Esophagus muscularis mucosa (tissue), 4 donors: ENCODE results near the gene AREL1. TPM values are rescaled to one million over a fixed set of nuclear protein-coding genes. Genes with fewer than 3 reads are reported as not detected.
A peak's percentile ranks its signal among the peaks of the same experiment; 100 is the strongest.

Source experiments
- DNase-seq: peaks from one replicate; pipeline ENCODE4 v3.0.0-alpha.2; 2017; ENCODE audit errors: extremely low spot score
- H3K27ac ChIP-seq, 4 donors: fragments of 200-600 bp; sonication (generic); replicated peaks in 1 of 4; 1 replicate in 3 of 4; 2 replicates in 1 of 4; pipeline ENCODE4 v1.5.1; 2016 to 2019; ENCODE audit warnings: mild to moderate bottlenecking in 1 of 4
- H3K27me3 ChIP-seq, 4 donors: fragments of 200-600 bp; sonication (generic); one replicate each; pipeline versions ENCODE4 v1.5.1 to v1.6.0; 2016 to 2019
- H3K36me3 ChIP-seq, 4 donors: fragments of 200-600 bp; sonication (generic); one replicate each; pipeline ENCODE4 v1.5.1; 2016 to 2019
- H3K4me1 ChIP-seq, 4 donors: fragments of 200-600 bp; sonication (generic); one replicate each; pipeline ENCODE4 v1.5.1; 2016 to 2019
- H3K4me3 ChIP-seq, 4 donors: fragments of 200-600 bp; sonication (generic); 1 replicate in 2 of 4; 2 replicates in 2 of 4; pipeline ENCODE4 v1.5.1; 2016 to 2019; ENCODE audit warnings: mild to moderate bottlenecking in 4 of 4, moderate library complexity in 1 of 4
- H3K9me3 ChIP-seq, 4 donors: fragments of 200-600 bp; sonication (generic); 1 replicate in 3 of 4; 2 replicates in 1 of 4; pipeline ENCODE4 v1.5.1; 2016 to 2019
- EP300 ChIP-seq: sonication (generic); formaldehyde crosslinking; IDR thresholded peaks from one replicate; pipeline ENCODE4 v1.6.1; 2017; ENCODE audit warnings: antibody characterized with exemption
- POLR2A ChIP-seq: fragments of 450-650 bp; IDR thresholded peaks from one replicate; pipeline ENCODE4 v1.6.1; 2017; ENCODE audit warnings: antibody characterized with exemption, moderate library complexity, mild to moderate bottlenecking, low read depth
- POLR2AphosphoS5 ChIP-seq, 2 donors: sonication (generic); formaldehyde crosslinking; IDR thresholded peaks; one replicate each; pipeline ENCODE4 v1.6.1; 2017; ENCODE audit warnings: antibody characterized with exemption in 2 of 2
- WGBS: methylation state at CpG from one replicate; pipeline ENCODE4 v1.1.5; 2018; 5-methylcytosine and 5-hydroxymethylcytosine counted together
- intact Hi-C: fragments of 100-400 bp; cut with DNase I; formaldehyde crosslinking; loops from one replicate; pipeline ENCODE4 v1.15.1; 2023
- total RNA-seq, 4 donors: library from RNA; depleted of rRNA; stranded (reverse); fragments of >200 nt; gene quantifications; one replicate each; pipeline versions ENCODE4 v1.1.0 to v1.2.1, GENCODE V29; 2016
- TF ChIP-seq, protein P1 (sequence below), 3 experiments: fragments of 200-600 bp in 2 of 3; fragments of 450-650 bp in 1 of 3; sonication (generic) in 2 of 3; IDR thresholded peaks; one replicate each; pipeline ENCODE4 v1.5.1; 2017 to 2019; ENCODE audit warnings: antibody characterized with exemption in 3 of 3, mild to moderate bottlenecking in 2 of 3, moderate library complexity in 1 of 3

AREL1 gene
- total RNA-seq, 4 donors from 2014 or later, result 12.3 to 21.6 (median 16.2) TPM

DNA sequence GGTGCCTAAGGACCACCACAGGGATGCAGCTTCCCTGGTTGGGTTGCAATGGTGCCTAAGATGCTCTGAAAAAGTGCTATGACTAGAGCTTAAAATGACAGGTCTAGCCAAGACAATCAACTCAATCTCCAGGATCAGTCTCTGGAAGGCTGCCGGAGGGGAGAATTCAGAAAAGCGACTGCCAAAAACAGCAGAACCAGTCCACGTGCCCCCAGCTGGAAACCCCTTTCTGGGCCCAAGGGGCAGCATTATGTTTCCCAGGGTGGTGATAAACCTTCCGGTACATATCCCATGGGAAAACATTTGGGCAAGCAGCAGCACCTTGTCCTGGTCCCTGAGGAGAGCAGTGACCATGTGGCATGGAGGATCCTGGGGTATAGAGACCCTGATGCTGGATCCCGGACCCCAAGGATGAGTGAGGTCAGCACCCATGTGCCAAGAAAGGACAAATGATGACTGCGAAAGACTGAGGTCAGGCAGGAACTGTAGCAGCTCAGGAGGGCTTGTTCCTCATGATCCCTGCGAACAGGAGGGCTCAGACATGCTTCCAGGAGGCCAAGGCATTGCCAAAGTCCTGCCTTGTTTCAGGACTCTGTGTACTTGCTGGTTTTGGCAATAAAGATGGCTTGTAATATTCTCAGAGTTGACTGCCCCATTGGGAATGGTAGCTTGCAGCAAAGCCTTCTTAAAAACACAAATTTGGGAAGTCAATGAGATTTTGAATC lies 51.0 kb downstream of the AREL1 start:
- H3K36me3 ChIP-seq, result peaks cover 41 to 86% (median 57%) of the 10 kb centered on the region in 4 donors
- no peaks in the 10 kb centered on the region for H3K27me3 ChIP-seq
- no peak overlapping the region for H3K4me3 ChIP-seq
- H3K4me1 ChIP-seq, result peaks cover 0 to 18% (median 14%) of the 10 kb centered on the region in 4 donors
- peak overlapping the region; percentile 28 to 74 (median 48) for H3K27ac ChIP-seq
- no peak for DNase-seq
- 83% methylated on average over 7 of the region's 7 CpGs for WGBS
- intact Hi-C loops, result no loop called here
- no peaks in the 10 kb centered on the region for H3K9me3 ChIP-seq
- TF ChIP-seq, protein P1, sequence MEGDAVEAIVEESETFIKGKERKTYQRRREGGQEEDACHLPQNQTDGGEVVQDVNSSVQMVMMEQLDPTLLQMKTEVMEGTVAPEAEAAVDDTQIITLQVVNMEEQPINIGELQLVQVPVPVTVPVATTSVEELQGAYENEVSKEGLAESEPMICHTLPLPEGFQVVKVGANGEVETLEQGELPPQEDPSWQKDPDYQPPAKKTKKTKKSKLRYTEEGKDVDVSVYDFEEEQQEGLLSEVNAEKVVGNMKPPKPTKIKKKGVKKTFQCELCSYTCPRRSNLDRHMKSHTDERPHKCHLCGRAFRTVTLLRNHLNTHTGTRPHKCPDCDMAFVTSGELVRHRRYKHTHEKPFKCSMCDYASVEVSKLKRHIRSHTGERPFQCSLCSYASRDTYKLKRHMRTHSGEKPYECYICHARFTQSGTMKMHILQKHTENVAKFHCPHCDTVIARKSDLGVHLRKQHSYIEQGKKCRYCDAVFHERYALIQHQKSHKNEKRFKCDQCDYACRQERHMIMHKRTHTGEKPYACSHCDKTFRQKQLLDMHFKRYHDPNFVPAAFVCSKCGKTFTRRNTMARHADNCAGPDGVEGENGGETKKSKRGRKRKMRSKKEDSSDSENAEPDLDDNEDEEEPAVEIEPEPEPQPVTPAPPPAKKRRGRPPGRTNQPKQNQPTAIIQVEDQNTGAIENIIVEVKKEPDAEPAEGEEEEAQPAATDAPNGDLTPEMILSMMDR (IDR thresholded peaks at IDR 0.05), result no peak
- peak; percentile 22 to 49 for TF ChIP-seq POLR2AphosphoS5 (IDR thresholded peaks at IDR 0.05)

DNA sequence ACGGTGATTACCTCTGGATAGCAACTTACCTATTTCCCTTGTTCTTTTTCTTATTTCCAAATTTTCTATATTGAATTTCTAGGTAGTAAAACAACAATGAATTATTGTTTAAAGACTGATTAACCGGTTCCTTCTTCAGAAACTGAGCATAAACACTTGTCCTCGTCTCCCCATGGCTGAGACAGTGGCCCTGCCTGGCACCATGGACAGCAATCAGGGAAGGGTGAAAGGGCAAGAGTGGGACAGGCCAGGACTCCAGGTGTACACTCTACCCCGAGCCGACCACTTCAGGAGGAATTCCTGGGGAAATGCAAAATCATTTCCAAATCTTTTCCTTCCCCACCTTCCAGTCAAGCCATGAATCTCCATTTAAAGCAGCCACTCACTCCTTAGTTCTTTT lies 52.0 kb downstream of the AREL1 start:
- DNase-seq, result no peak
- 79% methylated on average over 5 of the region's 5 CpGs for WGBS
- Histone ChIP-seq H3K36me3 (peaks cover 37 to 84% (median 52%) of the 10 kb centered on the region in 4 donors), H3K4me1 (peaks cover 0 to 18% (median 15%) of the 10 kb centered on the region in 4 donors), H3K27me3 (no peaks in the 10 kb centered on the region), H3K27ac (peak overlapping the region in 2 of 4 donors; percentile 60 to 74), H3K9me3 (no peaks in the 10 kb centered on the region), H3K4me3 (no peak overlapping the region)
- TF ChIP-seq POLR2AphosphoS5 (IDR thresholded peaks at IDR 0.05), result no peak
- no peak for TF ChIP-seq EP300
- TF ChIP-seq, protein P1 (IDR thresholded peaks at IDR 0.05), result no peak
- TF ChIP-seq POLR2A, result no peak
- intact Hi-C loops, result no loop called here

DNA sequence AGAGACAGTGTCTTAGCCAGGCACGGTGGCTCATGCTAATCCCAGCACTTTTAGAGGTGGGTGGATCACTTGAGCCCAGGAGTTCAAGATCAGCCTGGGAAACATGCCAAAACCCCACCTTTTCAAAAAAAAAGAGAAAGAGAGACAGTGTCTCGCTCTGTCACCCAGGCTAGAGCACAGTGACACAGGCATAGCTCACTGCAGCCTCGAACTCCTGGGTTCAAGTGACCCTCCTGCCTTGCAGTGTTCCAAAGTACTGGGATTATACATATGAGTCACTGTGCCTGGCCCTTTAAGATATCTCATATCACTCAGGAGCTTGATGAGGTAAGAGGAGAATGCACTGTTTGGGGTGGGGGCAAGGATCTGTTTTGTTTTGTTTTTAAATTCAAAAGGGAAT lies 52.7 kb downstream of the AREL1 start:
- no peak for TF ChIP-seq EP300
- TF ChIP-seq, protein P1 (IDR thresholded peaks at IDR 0.05), result no peak
- no peak for TF ChIP-seq POLR2A
- TF ChIP-seq POLR2AphosphoS5 (IDR thresholded peaks at IDR 0.05), result no peak
- no peaks in the 10 kb centered on the region for H3K9me3 ChIP-seq
- no peak for DNase-seq
- peaks cover 30 to 85% (median 49%) of the 10 kb centered on the region in 4 donors for H3K36me3 ChIP-seq
- H3K27me3 ChIP-seq, result no peaks in the 10 kb centered on the region
- 94% methylated on average over 3 of the region's 3 CpGs for WGBS
- intact Hi-C loops, result no loop called here
- no peak overlapping the region for H3K4me3 ChIP-seq
- peaks cover 0 to 25% (median 18%) of the 10 kb centered on the region in 4 donors for H3K4me1 ChIP-seq
- H3K27ac ChIP-seq, result no peak overlapping the region

DNA sequence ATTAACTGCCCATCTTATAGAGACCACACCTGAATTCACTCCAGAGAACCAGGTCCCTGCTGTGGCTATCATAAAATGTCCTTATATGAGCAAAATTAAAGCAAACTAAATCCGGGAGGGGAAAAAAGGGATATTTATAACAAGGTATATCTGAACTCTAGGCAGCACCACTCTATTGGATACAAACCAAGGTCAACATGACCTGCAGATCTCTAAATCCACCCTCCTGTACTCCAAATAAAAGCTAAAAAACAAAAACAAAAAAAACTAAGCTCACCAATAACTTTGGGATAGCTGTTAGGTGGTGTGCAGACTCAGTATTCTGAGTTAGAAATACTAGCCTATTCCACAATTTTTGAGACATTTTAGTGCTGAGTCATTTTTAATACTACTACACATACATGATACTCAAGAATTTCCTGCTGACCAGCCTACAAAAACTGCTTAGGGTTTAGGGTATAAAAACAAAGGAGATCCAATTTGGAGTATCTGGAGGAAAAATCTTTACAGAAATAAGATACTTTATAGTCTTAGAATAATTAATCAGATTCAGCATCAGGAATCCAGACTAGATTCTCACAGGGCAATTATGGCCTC lies 54.2 kb downstream of the AREL1 start:
- Histone ChIP-seq H3K27me3 (no peaks in the 10 kb centered on the region), H3K4me3 (no peak overlapping the region), H3K9me3 (no peaks in the 10 kb centered on the region), H3K4me1 (peaks cover 0 to 25% (median 17%) of the 10 kb centered on the region in 4 donors), H3K36me3 (peaks cover 24 to 70% (median 46%) of the 10 kb centered on the region in 4 donors), H3K27ac (no peak overlapping the region)
- intact Hi-C loops, result no loop called here
- DNase-seq, result no peak
- TF ChIP-seq POLR2AphosphoS5 (IDR thresholded peaks at IDR 0.05) (no peak), EP300 (no peak), POLR2A (no peak)
- TF ChIP-seq, protein P1 (IDR thresholded peaks at IDR 0.05), result no peak
- WGBS, result 95% methylated on average over 1 of the region's 1 CpG
